ENCODE results near the gene CLEC4M. TPM values are rescaled to one million over a fixed set of nuclear protein-coding genes. Genes with fewer than 3 reads are reported as not detected.
"Not testable (repeated sequence)": the region's sequence is repeated elsewhere in the genome, so short reads cannot be mapped to it uniquely, and the experiment has no call there.

Gene CLEC4M
- total RNA-seq, 1 experiment from 2014 or later, result not detected

- in situ Hi-C loops (cut with HindIII; ENCODE audit: low pct_unique_long_range_greater_than_20kb, low sequenced_read_pairs), result no loop called here
- no peak for DNase-seq (ENCODE audit: low read depth, low spot score)
These were observed 25.9 kb downstream of the CLEC4M start for GRCh38 chr19:7788933-7789323.

DNA sequence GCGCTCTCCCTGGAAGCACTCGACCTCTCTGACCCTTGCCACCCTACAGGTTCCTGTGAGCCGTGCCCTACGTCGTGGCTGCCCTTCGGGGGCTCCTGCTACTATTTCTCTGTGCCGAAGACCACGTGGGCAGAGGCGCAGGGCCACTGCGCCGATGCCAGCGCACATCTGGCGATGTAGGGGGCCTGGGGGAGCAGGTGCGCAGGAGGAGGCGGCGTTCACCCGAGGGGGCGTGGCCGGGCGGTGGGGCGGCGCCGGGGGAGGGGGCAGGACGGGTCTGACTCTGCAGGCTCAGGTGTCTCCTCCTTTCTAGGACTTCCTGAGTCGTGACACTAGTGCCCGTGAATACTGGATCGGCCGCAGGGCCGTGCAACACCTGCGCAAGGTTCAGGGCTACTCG lies 26.4 kb downstream of the CLEC4M start:
- in situ Hi-C loops (cut with HindIII; ENCODE audit: low pct_unique_long_range_greater_than_20kb, low sequenced_read_pairs), result no loop called here
- DNase-seq (ENCODE audit: low read depth, low spot score), result no peak

DNA sequence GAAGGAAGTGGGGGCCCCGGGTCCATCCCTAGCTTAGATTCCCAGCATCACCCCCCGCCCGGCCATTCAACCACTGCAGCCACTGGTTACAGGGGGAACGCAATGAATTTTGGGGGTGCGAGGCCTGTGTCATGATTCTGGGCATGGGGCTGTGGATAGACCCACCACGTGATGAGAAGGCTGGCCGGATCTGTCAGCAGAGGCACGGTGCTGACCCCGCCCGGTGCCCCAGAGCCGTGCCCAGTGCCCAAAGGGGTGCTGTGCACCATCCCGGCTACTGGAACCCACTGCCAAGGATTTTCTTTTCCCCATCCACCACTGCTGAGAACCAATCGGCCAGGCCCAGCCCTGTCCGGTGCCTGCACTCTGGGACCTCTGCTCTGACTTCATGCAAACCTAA lies 27.4 kb downstream of the CLEC4M start:
- no peak for DNase-seq (ENCODE audit: low read depth, low spot score)
- in situ Hi-C loops (cut with HindIII; ENCODE audit: low pct_unique_long_range_greater_than_20kb, low sequenced_read_pairs), result no loop called here

GRCh38 chr19:7792281-7792680 lies 29.2 kb downstream of the CLEC4M start:
- in situ Hi-C loops (cut with HindIII; ENCODE audit: low pct_unique_long_range_greater_than_20kb, low sequenced_read_pairs), result no loop called here
- DNase-seq (ENCODE audit: low read depth, low spot score), result no peak

DNA sequence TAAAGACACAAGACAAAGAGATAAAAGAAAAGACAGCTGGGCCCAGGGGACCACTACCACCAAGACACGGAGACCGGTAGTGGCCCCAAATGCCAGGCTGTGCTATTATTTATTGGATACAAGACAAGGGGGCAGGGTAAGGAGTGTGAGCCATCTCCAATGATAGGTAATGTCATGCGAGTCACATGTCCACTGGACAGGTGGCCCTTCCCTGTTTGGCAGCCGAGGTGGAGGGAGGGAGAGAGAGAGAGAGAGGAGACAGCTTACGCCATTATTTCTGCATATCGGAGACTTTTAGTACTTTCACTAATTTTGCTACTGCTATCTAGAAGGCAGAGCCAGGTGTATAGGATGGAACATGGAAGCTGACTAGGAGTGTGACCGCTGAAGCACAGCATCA lies 29.7 kb downstream of the CLEC4M start:
- in situ Hi-C loops (cut with HindIII; ENCODE audit: low pct_unique_long_range_greater_than_20kb, low sequenced_read_pairs); DNase-seq (ENCODE audit: low read depth, low spot score): not testable (repeated sequence)

- in situ Hi-C loops (cut with HindIII; ENCODE audit: low pct_unique_long_range_greater_than_20kb, low sequenced_read_pairs), result no loop called here
These were observed 30.4 kb downstream of the CLEC4M start for GRCh38 chr19:7793493-7793892.

GRCh38 chr19:7795555-7796161 lies 32.6 kb downstream of the CLEC4M start:
- no peak for DNase-seq (ENCODE audit: low read depth, low spot score)
- in situ Hi-C loops (cut with HindIII; ENCODE audit: low pct_unique_long_range_greater_than_20kb, low sequenced_read_pairs), result no loop called here

More at GRCh38 chr19:7793493-7793892, 30.4 kb downstream of the CLEC4M start:
- no peak for DNase-seq (ENCODE audit: low read depth, low spot score)

GRCh38 chr19:7799640-7800355 lies 36.8 kb downstream of the CLEC4M start:
- peak; percentile 78 for DNase-seq (ENCODE audit: low read depth, low spot score)
- in situ Hi-C loops (cut with HindIII; ENCODE audit: low pct_unique_long_range_greater_than_20kb, low sequenced_read_pairs), result no loop called here

DNA sequence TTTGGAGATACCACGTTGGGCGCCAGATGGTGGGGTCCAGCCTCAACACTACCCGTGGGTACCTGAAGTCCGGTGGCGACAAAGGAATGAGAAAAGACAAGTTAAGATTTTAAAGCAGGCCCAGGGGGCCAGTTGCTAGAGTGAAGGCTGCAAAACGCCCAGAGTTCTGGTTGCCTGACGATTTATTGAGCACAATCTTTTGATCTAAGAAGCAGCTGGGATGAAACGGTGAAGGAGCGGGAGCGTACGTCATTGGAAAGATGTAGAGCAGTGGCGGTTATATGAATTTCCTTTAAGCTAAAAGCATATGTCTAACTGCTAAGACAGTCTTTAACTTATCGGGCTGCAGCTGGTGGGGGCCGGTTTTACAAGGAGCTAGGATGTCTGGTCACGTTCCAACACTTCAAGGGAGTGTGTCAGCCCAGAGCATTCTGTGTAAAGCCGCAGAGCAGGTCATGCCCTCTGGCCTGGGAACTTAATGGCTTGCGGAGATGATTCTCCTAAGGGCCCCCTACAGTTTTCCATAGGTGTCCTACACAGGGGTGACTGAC lies 38.1 kb downstream of the CLEC4M start:
- in situ Hi-C loops (cut with HindIII; ENCODE audit: low pct_unique_long_range_greater_than_20kb, low sequenced_read_pairs), result no loop called here
- no peak for DNase-seq (ENCODE audit: low read depth, low spot score)

- in situ Hi-C loops (cut with HindIII; ENCODE audit: low pct_unique_long_range_greater_than_20kb, low sequenced_read_pairs), result no loop called here
- no peak for DNase-seq (ENCODE audit: low read depth, low spot score)
These were observed 43.2 kb downstream of the CLEC4M start for GRCh38 chr19:7806234-7806633.

DNA sequence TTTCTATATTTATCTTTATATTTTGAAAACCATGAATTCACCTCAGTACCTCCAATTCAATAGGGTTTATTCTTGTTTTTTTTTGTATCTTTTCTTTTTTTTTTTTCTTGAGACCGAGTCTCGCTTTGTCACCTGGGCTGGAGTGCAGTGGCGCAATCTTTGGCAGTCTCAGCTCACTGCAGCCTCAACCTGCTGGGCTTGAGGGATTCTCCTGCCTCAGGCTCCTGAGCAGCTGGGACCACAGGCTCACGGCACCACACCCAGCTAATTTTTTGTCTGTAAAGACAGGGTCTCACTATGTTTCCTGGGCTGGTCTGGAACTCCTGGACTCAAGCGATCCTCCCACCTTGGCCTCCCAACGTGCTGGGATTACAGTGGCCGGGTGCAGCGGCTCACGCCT lies 43.8 kb downstream of the CLEC4M start:
- in situ Hi-C loops (cut with HindIII; ENCODE audit: low pct_unique_long_range_greater_than_20kb, low sequenced_read_pairs), result no loop called here
- no peak for DNase-seq (ENCODE audit: low read depth, low spot score)

DNA sequence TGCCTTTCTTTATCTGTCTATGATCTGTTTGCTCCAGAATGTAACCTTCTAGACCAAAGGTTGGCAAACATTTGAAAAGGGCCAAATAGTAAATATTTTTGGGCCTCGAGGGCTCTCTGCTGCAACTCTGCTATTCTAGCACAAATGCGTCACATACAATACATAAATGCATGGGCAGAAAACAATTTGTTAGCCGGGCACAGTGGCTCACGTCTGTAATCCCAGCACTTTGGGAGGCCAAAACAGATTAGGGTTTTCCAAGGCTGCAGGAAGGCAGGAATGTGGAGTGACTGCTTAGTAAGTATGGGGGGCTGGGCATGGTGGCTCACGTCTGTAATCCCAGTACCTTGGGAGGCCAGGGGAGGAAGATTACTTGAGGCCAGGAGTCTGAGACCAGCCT lies 45.1 kb downstream of the CLEC4M start:
- in situ Hi-C loops (cut with HindIII; ENCODE audit: low pct_unique_long_range_greater_than_20kb, low sequenced_read_pairs), result no loop called here

GRCh38 chr19:7811989-7812388 lies 48.9 kb downstream of the CLEC4M start:
- in situ Hi-C loops (cut with HindIII; ENCODE audit: low pct_unique_long_range_greater_than_20kb, low sequenced_read_pairs), result no loop called here
- no peak for DNase-seq (ENCODE audit: low read depth, low spot score)

More for the DNA sequence above, 45.1 kb downstream of the CLEC4M start:
- DNase-seq (ENCODE audit: low read depth, low spot score), result no peak

- in situ Hi-C loops (cut with HindIII; ENCODE audit: low pct_unique_long_range_greater_than_20kb, low sequenced_read_pairs), result no loop called here
- no peak for DNase-seq (ENCODE audit: low read depth, low spot score)
These were observed 52.3 kb downstream of the CLEC4M start for GRCh38 chr19:7815325-7815724.

- in situ Hi-C loops (cut with HindIII; ENCODE audit: low pct_unique_long_range_greater_than_20kb, low sequenced_read_pairs), result not testable (repeated sequence)
These were observed 53.0 kb downstream of the CLEC4M start for GRCh38 chr19:7816040-7816439.

GRCh38 chr19:7817801-7818200 lies 54.8 kb downstream of the CLEC4M start:
- DNase-seq (ENCODE audit: low read depth, low spot score), result no peak
- in situ Hi-C loops (cut with HindIII; ENCODE audit: low pct_unique_long_range_greater_than_20kb, low sequenced_read_pairs), result no loop called here

More at GRCh38 chr19:7816040-7816439, 53.0 kb downstream of the CLEC4M start:
- DNase-seq (ENCODE audit: low read depth, low spot score), result not testable (repeated sequence)

- in situ Hi-C loops (cut with HindIII; ENCODE audit: low pct_unique_long_range_greater_than_20kb, low sequenced_read_pairs), result no loop called here
- DNase-seq (ENCODE audit: low read depth, low spot score), result no peak
These were observed 55.8 kb downstream of the CLEC4M start for GRCh38 chr19:7818806-7819205.

Measured in SK-MEL-5 (cell line).